GM23338 (cell line): ENCODE measurements around the gene FKBP10. TPM values are rescaled to one million over a fixed set of nuclear protein-coding genes. Genes with fewer than 3 reads are reported as not detected.

Experiments used
- ATAC-seq: fragments of 200-7000 bp; cut with Tn5 transposase; 3 replicates; pipeline ENCODE4 v1.9.1; 2020
- DNase-seq: peaks from one replicate; pipeline ENCODE4 v3.0.0-alpha.2; 2015; ENCODE audit warnings: low spot score
- H2AFZ ChIP-seq: fragments of 200-600 bp; sonication (generic); 2 replicates; pipeline ENCODE4 v1.8.0; 2016; ENCODE audit warnings: antibody characterized with exemption, mild to moderate bottlenecking, moderate library complexity
- H3F3A ChIP-seq: fragments of 200-600 bp; sonication (generic); replicated peaks from 2 replicates; pipeline ENCODE4 v1.8.0; 2017; ENCODE audit warnings: antibody characterized with exemption, mixed run types, low read depth
- H3K27ac ChIP-seq: fragments of 200-600 bp; sonication (generic); 2 replicates; pipeline ENCODE4 v1.6.1; 2016; ENCODE audit warnings: low read depth
- H3K27me3 ChIP-seq: fragments of 200-600 bp; sonication (generic); 2 replicates; pipeline ENCODE4 v1.8.0; 2016; ENCODE audit warnings: mild to moderate bottlenecking, mixed run types, moderate library complexity; ENCODE audit not compliant: insufficient read depth
- H3K36me3 ChIP-seq: fragments of 200-600 bp; sonication (generic); 2 replicates; pipeline ENCODE4 v1.8.0; 2016; ENCODE audit warnings: mild to moderate bottlenecking; ENCODE audit not compliant: insufficient read depth
- H3K4me1 ChIP-seq: fragments of 200-600 bp; sonication (generic); 2 replicates; pipeline ENCODE4 v1.8.0; 2016; ENCODE audit warnings: mild to moderate bottlenecking, moderate library complexity; ENCODE audit not compliant: insufficient read depth
- H3K4me2 ChIP-seq: fragments of 200-600 bp; sonication (generic); 2 replicates; pipeline ENCODE4 v1.7.1; 2017; ENCODE audit warnings: mixed run types
- H3K4me3 ChIP-seq: fragments of 200-600 bp; sonication (generic); 2 replicates; pipeline ENCODE4 v1.6.1; 2016; ENCODE audit warnings: mixed run types
- H3K79me2 ChIP-seq: fragments of 200-600 bp; sonication (generic); replicated peaks from 2 replicates; pipeline ENCODE4 v1.8.0; 2017; ENCODE audit warnings: mild to moderate bottlenecking; ENCODE audit not compliant: insufficient read depth
- H3K9me2 ChIP-seq: fragments of 200-600 bp; sonication (generic); 2 replicates; pipeline ENCODE4 v1.8.0; 2017; ENCODE audit not compliant: insufficient read depth
- H4K20me1 ChIP-seq: fragments of 200-600 bp; sonication (generic); replicated peaks from 2 replicates; pipeline ENCODE4 v1.8.0; 2017; ENCODE audit warnings: mild to moderate bottlenecking; ENCODE audit not compliant: insufficient read depth
- H3K27ac Mint-ChIP-seq: 2 replicates; pipeline ENCODE4 v1.8.0; 2020; ENCODE audit warnings: inconsistent platforms, mild to moderate bottlenecking, moderate library complexity, mixed read lengths
- H3K27me3 Mint-ChIP-seq: 3 replicates; pipeline ENCODE4 v1.8.0; 2022; ENCODE audit warnings: low read depth, mild to moderate bottlenecking, moderate library complexity, mixed read lengths, inconsistent platforms; ENCODE audit not compliant: insufficient read depth, poor library complexity
- H3K36me3 Mint-ChIP-seq: 3 replicates; pipeline ENCODE4 v1.8.0; 2021; ENCODE audit warnings: low read depth, mild to moderate bottlenecking, inconsistent platforms, moderate library complexity, mixed read lengths
- H3K4me1 Mint-ChIP-seq: 3 replicates; pipeline ENCODE4 v1.8.0; 2020; ENCODE audit warnings: mild to moderate bottlenecking, inconsistent platforms, mixed read lengths
- H3K4me3 Mint-ChIP-seq: 3 replicates; pipeline ENCODE4 v1.8.0; 2021; ENCODE audit warnings: moderate library complexity, mild to moderate bottlenecking, inconsistent platforms, mixed read lengths
- H3K9me3 Mint-ChIP-seq: 3 replicates; pipeline ENCODE4 v1.8.0; 2020; ENCODE audit warnings: moderate library complexity, mild to moderate bottlenecking, inconsistent platforms, mixed read lengths
- CTCF ChIP-seq, 2 experiments: fragments of 200-600 bp in 1 of 2; sonication (generic) in 1 of 2; conservative IDR thresholded peaks; 2 replicates each; pipeline versions ENCODE4 v1.5.1 to v1.6.1; 2016 to 2017; ENCODE audit warnings: antibody characterized with exemption in 2 of 2, low read depth in 2 of 2, mild to moderate bottlenecking in 2 of 2, moderate library complexity in 1 of 2
- EZH2phosphoT487 ChIP-seq: fragments of 200-600 bp; sonication (generic); IDR thresholded peaks from one replicate; pipeline ENCODE4 v1.8.1; 2018; ENCODE audit warnings: antibody characterized with exemption; ENCODE audit not compliant: unreplicated experiment
- JUNB ChIP-seq: IDR thresholded peaks from one replicate; pipeline ENCODE4 v1.6.1; 2016; ENCODE audit warnings: antibody characterized with exemption; ENCODE audit not compliant: unreplicated experiment
- NANOG ChIP-seq: IDR thresholded peaks from 2 replicates; pipeline ENCODE4 v1.6.1; 2016; ENCODE audit warnings: antibody characterized with exemption, borderline replicate concordance
- ZNF114 ChIP-seq: fragments of 250-450 bp; sonication (Bioruptor Pico); IDR thresholded peaks from 2 replicates; pipeline ENCODE4 v1.5.0; 2020; ENCODE audit warnings: mild to moderate bottlenecking, moderate library complexity
- ZNF331 ChIP-seq: fragments of 250-450 bp; sonication (Bioruptor Pico); IDR thresholded peaks from 2 replicates; pipeline ENCODE4 v1.5.0; 2020; ENCODE audit warnings: low read depth, mild to moderate bottlenecking, moderate library complexity
- ZNF462 ChIP-seq: fragments of 250-450 bp; sonication (Bioruptor Pico); IDR thresholded peaks from 2 replicates; pipeline ENCODE4 v1.5.0; 2020; ENCODE audit warnings: mild to moderate bottlenecking, moderate library complexity
- polyA plus RNA-seq: library from polyadenylated mRNA; unstranded; fragments of >200 nt; fragmentation: Nextera tagmentation; extraction: Ambion mirVana; gene quantifications from 2 replicates; pipeline ENCODE4 v1.2.1, GENCODE V29; 2016
- total RNA-seq: library from RNA; depleted of rRNA; stranded (reverse); fragments of >200 nt; shearing (Covaris generic); gene quantifications from 2 replicates; pipeline ENCODE4 v1.2.3, GENCODE V29; 2014

Gene FKBP10
- total and polyA plus RNA-seq, 2 experiments from 2014 or later, result 26.2 to 151 TPM

- peak overlapping the region; percentile 40; the same call in 1 of the 3 replicates for H3K4me3 Mint-ChIP-seq
- no peak overlapping the region; the same call in 1 of the 2 replicates for H3K27ac ChIP-seq
- H3K4me2 ChIP-seq, result peak overlapping the region; percentile 68
- ATAC-seq (peak; percentile 10), DNase-seq (peak; percentile 67)
- no peaks in the 10 kb centered on the region; the same call in none of the 2 replicates for H4K20me1 ChIP-seq
- peaks cover 42% of the 10 kb centered on the region for H3K36me3 Mint-ChIP-seq
- no peak overlapping the region for H2AFZ ChIP-seq
- TF ChIP-seq ZNF114 (no peak), ZNF331 (no peak), EZH2phosphoT487 (no peak), JUNB (no peak), NANOG (no peak), ZNF462 (CRISPR knock-in tag) (no peak), CTCF (conservative IDR thresholded peaks at IDR 0.05; ENCODE audit: low read depth in 2 of 2) (no peak)
- H3K9me2 ChIP-seq, result no peaks in the 10 kb centered on the region
- H3F3A ChIP-seq, result peaks cover 21% of the 10 kb centered on the region; the same call in 1 of the 2 replicates
- peaks cover 3% of the 10 kb centered on the region; the same call in 1 of the 2 replicates for H3K36me3 ChIP-seq
- 0 out of 2 replicates have a peak overlapping the region, but pooled peaks have one; percentile 13 for H3K4me3 ChIP-seq
- peaks cover 40% of the 10 kb centered on the region for H3K79me2 ChIP-seq
- peak overlapping the region; percentile 94 for H3K27ac Mint-ChIP-seq
- no peaks in the 10 kb centered on the region for H3K9me3 Mint-ChIP-seq
- peaks cover 52% of the 10 kb centered on the region for H3K4me1 Mint-ChIP-seq
- H3K27me3 Mint-ChIP-seq, result peaks cover 13% of the 10 kb centered on the region
- peaks cover 56% of the 10 kb centered on the region for H3K4me1 ChIP-seq
- H3K27me3 ChIP-seq, result no peaks in the 10 kb centered on the region
These were observed 39.6 kb upstream of the FKBP10 start for GRCh38 chr17:41773190-41773588.
